GM21825 (cell line): ENCODE results near the gene SPON1.

Experiments
- ATAC-seq: cut with Tn5 transposase; IDR thresholded peaks from one replicate; pipeline ENCODE4 v1.9.1; 2021; ENCODE audit warnings: mild to moderate bottlenecking, moderate library complexity; ENCODE audit not compliant: unreplicated experiment

The SPON1 gene

GRCh38 chr11:14179116-14179820, 216.7 kb downstream of the SPON1 start:
- no peak for ATAC-seq

- ATAC-seq, result no peak
Observed at GRCh38 chr11:14181121-14181520, 218.6 kb downstream of the SPON1 start.

- ATAC-seq, result no peak
Observed at GRCh38 chr11:14182833-14183364, 220.4 kb downstream of the SPON1 start.

GRCh38 chr11:14184028-14184940, 221.8 kb downstream of the SPON1 start:
- ATAC-seq, result no peak

GRCh38 chr11:14185461-14185860, 222.9 kb downstream of the SPON1 start:
- ATAC-seq, result no peak

GRCh38 chr11:14186046-14186775, 223.7 kb downstream of the SPON1 start:
- no peak for ATAC-seq

- ATAC-seq, result no peak
Observed at GRCh38 chr11:14189874-14190273, 227.4 kb downstream of the SPON1 start.

- ATAC-seq, result no peak
Observed at GRCh38 chr11:14190992-14191778, 228.7 kb downstream of the SPON1 start.

GRCh38 chr11:14193644-14194043, 231.1 kb downstream of the SPON1 start:
- ATAC-seq, result no peak

- no peak for ATAC-seq
Observed at GRCh38 chr11:14202251-14203196, 240.0 kb downstream of the SPON1 start.

GRCh38 chr11:14203321-14203720, 240.8 kb downstream of the SPON1 start:
- no peak for ATAC-seq

GRCh38 chr11:14212986-14213385, 250.5 kb downstream of the SPON1 start:
- no peak for ATAC-seq

GRCh38 chr11:14218728-14219127, 256.2 kb downstream of the SPON1 start:
- no peak for ATAC-seq

- ATAC-seq, result no peak
Observed at GRCh38 chr11:14223636-14224288, 261.2 kb downstream of the SPON1 start.

- ATAC-seq, result no peak
Observed at GRCh38 chr11:14224395-14224794, 261.9 kb downstream of the SPON1 start.

GRCh38 chr11:14225666-14226065, 263.1 kb downstream of the SPON1 start:
- ATAC-seq, result no peak

GRCh38 chr11:14228356-14228755, 265.8 kb downstream of the SPON1 start:
- no peak for ATAC-seq

- no peak for ATAC-seq
Observed at GRCh38 chr11:14229472-14229871, 266.9 kb downstream of the SPON1 start.

- no peak for ATAC-seq
Observed at GRCh38 chr11:14230407-14230806, 267.9 kb downstream of the SPON1 start.
